ENCODE measurements around the gene PPME1. TPM values are rescaled to one million over a fixed set of nuclear protein-coding genes. Genes with fewer than 3 reads are reported as not detected.

Gene PPME1
- polyA plus RNA-seq, 3 donors from 2014 or later, result 8.3 to 14.9 (median 14.1) TPM

DNA sequence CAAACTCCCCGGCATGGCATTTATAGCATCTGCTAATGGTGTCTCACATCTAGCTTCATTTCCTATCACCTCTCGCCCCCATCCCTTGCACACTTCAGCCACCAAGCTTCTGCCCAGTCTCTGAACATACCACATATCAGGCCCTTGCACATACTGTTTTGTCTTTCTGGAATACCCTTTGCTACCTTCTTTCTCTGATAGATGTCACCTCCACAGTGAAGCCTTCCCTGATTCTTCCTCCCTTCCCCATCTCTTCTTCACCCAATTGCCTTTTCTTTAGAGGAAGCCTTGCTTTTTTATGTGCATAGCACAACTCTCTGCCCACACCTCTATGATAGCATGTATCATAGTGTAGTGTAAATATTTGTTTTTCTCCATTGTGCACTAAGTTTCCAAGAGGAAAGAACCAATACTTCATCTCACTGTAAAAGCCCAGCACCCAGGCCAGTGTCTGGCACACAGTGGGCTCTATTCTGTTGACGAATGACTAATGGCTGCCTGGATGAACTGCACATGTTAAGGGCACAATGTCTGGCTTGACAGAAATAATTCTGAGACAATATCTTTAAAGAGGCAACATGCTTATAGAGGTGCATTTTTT is 112.6 kb downstream of the PPME1 start:
- H3K4me1 Mint-ChIP-seq, result no peaks in the 10 kb centered on the region

DNA sequence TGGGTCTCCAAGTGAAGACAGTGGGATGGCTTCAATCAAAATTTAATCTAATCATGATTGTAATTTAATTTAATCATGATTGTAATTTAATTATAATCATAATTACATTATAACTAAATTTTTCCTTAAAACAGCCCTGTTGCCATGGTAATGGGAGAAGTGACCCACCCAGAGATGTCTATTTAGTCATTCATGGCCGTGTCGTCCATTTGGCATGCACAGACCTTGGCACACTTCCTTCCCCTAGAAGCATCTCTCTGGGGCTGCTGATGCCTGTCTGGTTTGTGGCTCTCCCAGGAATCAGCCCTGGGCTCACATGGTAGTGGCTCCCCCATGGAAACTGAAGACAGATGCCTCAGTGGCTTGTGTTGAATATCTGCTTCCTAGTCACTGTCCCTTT is 113.4 kb downstream of the PPME1 start:
- no peaks in the 10 kb centered on the region for H3K36me3 Mint-ChIP-seq
- no peak overlapping the region for H3K4me3 Mint-ChIP-seq
- no peaks in the 10 kb centered on the region for H3K9me3 Mint-ChIP-seq
- DNase-seq, result no peak
- H3K27me3 Mint-ChIP-seq (ENCODE audit: low read depth in 3 of 3), result peaks cover 0 to 6% (median 6%) of the 10 kb centered on the region in 3 donors
- no peaks in the 10 kb centered on the region for H3K4me1 Mint-ChIP-seq
- H3K27ac Mint-ChIP-seq, result no peak overlapping the region

More for the DNA sequence above, 112.6 kb downstream of the PPME1 start:
- H3K9me3 Mint-ChIP-seq, result no peaks in the 10 kb centered on the region
- H3K36me3 Mint-ChIP-seq, result no peaks in the 10 kb centered on the region
- H3K4me3 Mint-ChIP-seq, result no peak overlapping the region
- DNase-seq, result no peak
- H3K27ac Mint-ChIP-seq, result no peak overlapping the region
- peaks cover 0 to 6% (median 6%) of the 10 kb centered on the region in 3 donors for H3K27me3 Mint-ChIP-seq (ENCODE audit: low read depth in 3 of 3)

- peaks cover 4 to 9% (median 8%) of the 10 kb centered on the region in 3 donors for H3K27me3 Mint-ChIP-seq (ENCODE audit: low read depth in 3 of 3)
These were observed 117.1 kb downstream of the PPME1 start for GRCh38 chr11:74288161-74288560.

GRCh38 chr11:74288911-74289310 is 117.8 kb downstream of the PPME1 start:
- Mint-ChIP-seq H3K27me3 (ENCODE audit: low read depth in 3 of 3) (peaks cover 4 to 11% (median 9%) of the 10 kb centered on the region in 3 donors), H3K4me1 (no peaks in the 10 kb centered on the region), H3K36me3 (no peaks in the 10 kb centered on the region), H3K27ac (no peak overlapping the region), H3K9me3 (peaks cover 0 to 1% (median 0%) of the 10 kb centered on the region in 6 donors), H3K4me3 (no peak overlapping the region)
- DNase-seq, result no peak

More at GRCh38 chr11:74288161-74288560, 117.1 kb downstream of the PPME1 start:
- no peak for DNase-seq
- H3K27ac Mint-ChIP-seq, result no peak overlapping the region
- no peaks in the 10 kb centered on the region for H3K36me3 Mint-ChIP-seq
- H3K9me3 Mint-ChIP-seq, result peaks cover 0 to 1% (median 0%) of the 10 kb centered on the region in 6 donors
- H3K4me3 Mint-ChIP-seq, result no peak overlapping the region
- no peaks in the 10 kb centered on the region for H3K4me1 Mint-ChIP-seq

DNA sequence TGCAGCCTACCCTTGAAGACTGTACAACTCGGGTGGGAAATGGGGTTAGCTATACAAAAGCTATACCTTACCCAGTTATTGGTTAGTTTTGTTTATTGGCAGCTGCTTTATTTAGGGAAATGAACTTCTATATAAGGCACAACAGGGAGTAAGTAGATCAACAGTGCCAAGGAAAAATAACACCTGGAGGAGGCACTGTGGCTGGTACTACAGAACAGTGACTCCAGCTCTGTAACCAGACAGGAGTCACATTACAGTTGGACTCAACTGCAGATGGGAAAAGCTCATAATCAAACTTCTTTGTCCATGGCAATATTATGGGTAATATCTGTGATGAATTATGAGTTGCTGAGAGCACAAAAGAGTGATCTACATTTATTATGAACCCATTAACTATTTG is 126.4 kb downstream of the PPME1 start:
- no peak overlapping the region for H3K4me3 Mint-ChIP-seq
- H3K9me3 Mint-ChIP-seq, result peaks cover 0 to 2% (median 0%) of the 10 kb centered on the region in 6 donors
- DNase-seq, result no peak
- H3K27ac Mint-ChIP-seq, result no peak overlapping the region
- peaks cover 5 to 9% (median 6%) of the 10 kb centered on the region in 3 donors for H3K27me3 Mint-ChIP-seq (ENCODE audit: low read depth in 3 of 3)
- H3K4me1 Mint-ChIP-seq, result no peaks in the 10 kb centered on the region
- peaks cover 0 to 3% (median 0%) of the 10 kb centered on the region in 3 donors for H3K36me3 Mint-ChIP-seq

DNA sequence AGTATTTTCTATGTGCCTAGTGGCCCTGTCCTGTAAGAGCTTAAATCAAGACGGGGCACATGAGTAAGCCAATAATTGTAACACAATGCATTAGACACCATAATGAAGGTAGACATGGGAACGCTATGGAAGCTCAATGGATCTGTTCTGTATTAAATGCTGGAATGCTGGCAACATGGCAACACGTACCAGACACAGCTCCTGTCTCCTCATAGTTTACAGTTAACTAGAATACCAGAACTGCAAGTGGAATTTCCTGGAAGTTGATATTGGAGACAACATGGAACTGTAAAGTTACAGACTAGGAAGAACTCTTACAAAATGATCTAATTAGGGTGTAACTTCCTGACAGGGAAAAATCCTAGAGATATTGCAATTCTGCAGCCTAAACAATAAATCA is 127.9 kb downstream of the PPME1 start:
- peaks cover 0 to 2% (median 0%) of the 10 kb centered on the region in 6 donors for H3K9me3 Mint-ChIP-seq
- H3K27me3 Mint-ChIP-seq (ENCODE audit: low read depth in 3 of 3), result peaks cover 3 to 7% (median 5%) of the 10 kb centered on the region in 3 donors
- H3K27ac Mint-ChIP-seq, result no peak overlapping the region

More for the DNA sequence above, 127.9 kb downstream of the PPME1 start:
- Mint-ChIP-seq H3K36me3 (peaks cover 0 to 3% (median 0%) of the 10 kb centered on the region in 3 donors), H3K4me3 (no peak overlapping the region), H3K4me1 (no peaks in the 10 kb centered on the region)
- DNase-seq, result no peak

Other genes with a start within 250 kb of the PPME1 start
- gene DNAJB13, start 220.3 kb upstream of the PPME1 start, polyA plus RNA-seq, result not detected
- 1,000 to 10,000 TPM; 1,092 to 2,060 (median 1,799) TPM for gene UCP2, start 188.4 kb upstream of the PPME1 start, polyA plus RNA-seq
- gene UCP3, start 162.2 kb upstream of the PPME1 start, polyA plus RNA-seq, result 1 to 10 TPM in 1 of 3 donors, under 1 TPM in 2; 0.41 to 1.3 (median 0.52) TPM
- gene C2CD3, start 287 bp upstream of the PPME1 start, polyA plus RNA-seq, result 10 to 100 TPM in 1 of 3 donors, 1 to 10 TPM in 1, under 1 TPM in 1; 0.93 to 16.0 (median 5.1) TPM
- not detected for gene P4HA3, start 140.4 kb downstream of the PPME1 start, polyA plus RNA-seq
- 1 to 10 TPM; 2.7 to 4.7 (median 3.0) TPM for gene PGM2L1, start 227.1 kb downstream of the PPME1 start, polyA plus RNA-seq